Loucy (cell line): ENCODE results near the gene UBTD2.
"Not testable (repeated sequence)": the region's sequence is repeated elsewhere in the genome, so short reads cannot be mapped to it uniquely, and the experiment has no call there.

Experiments used
- CTCF ChIP-seq: fragments of 200-600 bp; sonication (generic); conservative IDR thresholded peaks from 2 replicates; pipeline ENCODE4 v1.5.1; 2014; ENCODE audit warnings: mild to moderate bottlenecking, antibody characterized with exemption, low read length
- EZH2phosphoT487 ChIP-seq: fragments of 200-600 bp; IDR thresholded peaks from 2 replicates; pipeline ENCODE4 v1.6.1; 2018; ENCODE audit warnings: antibody characterized with exemption, mild to moderate bottlenecking, moderate library complexity, borderline replicate concordance

DNA sequence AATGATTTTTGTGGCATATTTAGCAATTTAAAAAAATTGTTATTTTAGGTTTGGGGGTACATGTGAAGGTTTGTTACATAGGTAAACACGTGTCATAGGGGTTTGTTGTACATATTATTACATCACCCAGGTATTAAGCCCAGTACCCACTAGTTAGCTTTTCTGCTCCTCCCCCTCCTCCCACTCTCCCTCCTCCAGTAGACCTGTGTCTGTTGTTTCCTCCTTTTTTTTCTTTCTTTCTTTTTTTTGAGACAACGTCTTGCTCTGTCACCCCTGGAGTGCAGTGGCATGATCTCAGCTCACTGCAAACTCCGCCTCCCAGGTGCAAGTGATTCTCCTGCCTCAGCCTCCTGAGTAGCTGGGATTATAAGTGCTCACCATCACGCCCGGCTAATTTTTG is 8.3 kb upstream of the UBTD2 start:
- not testable (repeated sequence) for TF ChIP-seq CTCF, EZH2phosphoT487
